Epithelial cell of proximal tubule (primary cell): ENCODE data around the gene MYZAP. TPM values are rescaled to one million over a fixed set of nuclear protein-coding genes. Genes with fewer than 3 reads are reported as not detected.

Source experiments
- DNase-seq: peaks from one replicate; pipeline ENCODE4 v3.0.0-alpha.2; 2011; ENCODE audit warnings: low read depth
- H3K4me3 ChIP-seq: 2 replicates; pipeline ENCODE4 v1.5.1; 2011; ENCODE audit warnings: low read depth, mild to moderate bottlenecking, low read length
- total RNA-seq: library from RNA; depleted of rRNA; stranded (reverse); fragments of >200 nt; gene quantifications from 2 replicates; pipeline ENCODE4 v1.2.3, GENCODE V29; 2015
- TF ChIP-seq, protein P1 (sequence below): conservative IDR thresholded peaks from 2 replicates; pipeline ENCODE4 v1.5.1; 2012; ENCODE audit warnings: low read depth, mild to moderate bottlenecking, low read length

Gene MYZAP
- total RNA-seq, 1 donor from 2014 or later: 0.06 TPM

DNA sequence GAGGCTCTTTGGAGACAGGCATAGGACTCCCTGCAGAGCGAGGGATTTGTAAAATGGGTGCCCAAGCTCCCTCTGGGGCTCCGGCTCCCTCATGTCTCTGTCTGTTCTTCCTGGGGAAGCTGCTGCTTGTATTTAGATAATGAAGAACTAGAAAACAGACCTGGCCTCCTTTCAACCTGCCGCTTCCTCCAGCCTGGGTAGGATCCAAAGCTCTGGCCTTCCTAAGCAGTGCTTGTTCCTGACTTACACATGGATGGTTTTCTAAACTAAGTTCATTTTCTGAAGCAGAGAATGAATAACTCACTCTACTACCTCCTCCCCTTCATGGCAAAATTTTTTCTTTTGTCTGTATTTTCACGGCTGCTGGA is 36.9 kb upstream of the MYZAP start:
- DNase-seq: no peak
- TF ChIP-seq, protein P1, sequence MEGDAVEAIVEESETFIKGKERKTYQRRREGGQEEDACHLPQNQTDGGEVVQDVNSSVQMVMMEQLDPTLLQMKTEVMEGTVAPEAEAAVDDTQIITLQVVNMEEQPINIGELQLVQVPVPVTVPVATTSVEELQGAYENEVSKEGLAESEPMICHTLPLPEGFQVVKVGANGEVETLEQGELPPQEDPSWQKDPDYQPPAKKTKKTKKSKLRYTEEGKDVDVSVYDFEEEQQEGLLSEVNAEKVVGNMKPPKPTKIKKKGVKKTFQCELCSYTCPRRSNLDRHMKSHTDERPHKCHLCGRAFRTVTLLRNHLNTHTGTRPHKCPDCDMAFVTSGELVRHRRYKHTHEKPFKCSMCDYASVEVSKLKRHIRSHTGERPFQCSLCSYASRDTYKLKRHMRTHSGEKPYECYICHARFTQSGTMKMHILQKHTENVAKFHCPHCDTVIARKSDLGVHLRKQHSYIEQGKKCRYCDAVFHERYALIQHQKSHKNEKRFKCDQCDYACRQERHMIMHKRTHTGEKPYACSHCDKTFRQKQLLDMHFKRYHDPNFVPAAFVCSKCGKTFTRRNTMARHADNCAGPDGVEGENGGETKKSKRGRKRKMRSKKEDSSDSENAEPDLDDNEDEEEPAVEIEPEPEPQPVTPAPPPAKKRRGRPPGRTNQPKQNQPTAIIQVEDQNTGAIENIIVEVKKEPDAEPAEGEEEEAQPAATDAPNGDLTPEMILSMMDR: no peak
- H3K4me3 ChIP-seq: no peak overlapping the region

DNA sequence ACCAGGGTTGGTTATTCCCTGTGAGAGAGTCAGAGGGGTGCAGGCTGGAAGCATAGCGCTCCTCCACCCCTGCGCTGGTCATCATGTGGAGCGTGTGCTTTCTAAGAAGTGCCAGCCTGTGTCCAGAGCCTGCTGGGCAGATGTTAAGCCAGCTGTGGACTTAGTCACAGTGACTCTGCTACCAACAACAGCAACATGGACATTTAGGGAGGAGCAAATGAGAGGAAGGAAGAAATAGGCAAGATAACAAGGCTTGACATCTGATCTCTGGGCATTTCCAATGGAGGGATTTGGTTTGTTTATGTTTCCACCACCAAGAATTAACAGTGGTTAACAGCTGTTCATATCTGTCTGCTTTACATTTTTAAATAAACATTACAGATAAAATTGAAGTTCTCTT is 36.4 kb upstream of the MYZAP start:
- no peak for DNase-seq
- no peak overlapping the region for H3K4me3 ChIP-seq
- TF ChIP-seq, protein P1: no peak

DNA sequence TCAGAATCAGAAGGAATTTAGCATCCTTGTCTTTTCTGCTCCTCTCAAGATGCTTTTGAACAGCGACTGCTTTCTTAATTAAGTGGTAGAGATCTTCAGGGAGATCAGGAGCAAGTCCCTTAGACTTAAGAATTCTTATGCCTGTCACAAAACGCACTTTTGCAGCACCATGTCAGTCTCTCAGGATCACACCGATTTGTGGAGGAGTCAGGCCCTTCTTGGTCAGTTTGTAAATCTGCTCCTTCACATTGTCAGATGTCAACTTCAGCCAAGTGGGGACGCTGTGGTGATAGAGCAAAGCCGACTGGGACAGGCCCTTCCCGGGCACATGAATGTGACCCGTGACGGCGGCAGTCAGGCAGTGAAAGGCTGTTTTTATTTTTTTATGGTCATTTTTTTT is 35.7 kb upstream of the MYZAP start:
- no peak overlapping the region for H3K4me3 ChIP-seq
- TF ChIP-seq, protein P1: no peak
- DNase-seq: no peak

DNA sequence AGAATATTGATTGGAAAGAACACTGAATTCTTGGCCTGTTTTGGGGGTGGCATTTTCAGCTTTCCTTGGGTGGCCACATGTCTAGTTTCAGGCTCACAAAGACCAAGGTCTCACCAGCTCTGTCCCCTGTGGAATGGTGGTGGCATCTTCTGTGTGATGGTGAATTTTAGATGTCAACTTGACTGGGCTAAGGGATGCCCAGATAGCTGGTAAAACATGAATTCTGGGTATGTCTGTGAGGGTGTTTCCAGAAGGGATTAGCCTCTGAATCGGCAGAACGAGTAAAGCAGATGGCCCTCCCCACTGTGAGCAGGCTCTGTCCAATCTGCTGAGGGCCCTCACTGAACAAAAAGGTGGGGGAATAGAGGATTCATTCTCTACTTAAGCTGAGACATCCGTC is 34.4 kb upstream of the MYZAP start:
- TF ChIP-seq, protein P1: no peak
- DNase-seq: no peak

DNA sequence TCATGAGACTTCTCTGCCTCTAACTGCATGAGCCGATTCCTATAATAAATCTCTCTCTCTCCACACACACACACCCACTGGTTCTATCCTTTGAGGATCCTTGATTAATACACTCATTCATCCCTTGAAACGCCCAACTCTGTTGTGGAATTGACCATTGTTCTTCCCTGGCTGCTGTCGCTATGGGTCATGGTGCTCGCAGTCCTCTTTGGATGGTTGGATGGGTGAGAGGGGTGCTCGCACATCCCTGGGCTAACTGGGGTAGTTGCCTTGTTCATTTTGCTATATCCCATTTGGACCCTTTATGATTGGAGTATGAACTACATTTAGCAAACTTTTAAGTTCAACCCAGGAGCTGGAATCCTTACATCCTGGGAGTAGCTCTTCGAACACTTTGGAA is 33.9 kb upstream of the MYZAP start:
- TF ChIP-seq, protein P1: no peak
- no peak for DNase-seq
- no peak overlapping the region for H3K4me3 ChIP-seq

More for the DNA sequence above, 34.4 kb upstream of the MYZAP start:
- H3K4me3 ChIP-seq: no peak overlapping the region

DNA sequence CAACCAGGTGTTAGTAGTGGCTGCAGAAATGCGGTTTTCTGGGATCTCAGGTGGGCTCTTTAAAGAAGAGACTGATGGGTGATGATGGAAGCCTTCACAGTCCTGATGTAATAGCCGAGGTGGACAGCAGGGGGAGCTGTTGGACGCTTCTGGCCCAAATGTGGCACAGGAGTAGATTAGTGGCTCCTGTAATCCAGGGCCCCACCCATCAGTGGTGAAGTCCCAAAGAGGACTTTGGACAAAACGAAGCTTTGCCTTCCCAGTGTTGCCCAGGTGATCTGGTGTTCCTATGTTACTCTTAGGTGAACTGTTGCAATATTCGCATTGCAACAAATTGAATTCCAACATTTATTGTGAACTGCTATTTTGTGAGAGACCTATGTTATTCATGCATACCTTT is 31.8 kb upstream of the MYZAP start:
- DNase-seq: no peak
- TF ChIP-seq, protein P1: peak; percentile 91
- no peak overlapping the region for H3K4me3 ChIP-seq

DNA sequence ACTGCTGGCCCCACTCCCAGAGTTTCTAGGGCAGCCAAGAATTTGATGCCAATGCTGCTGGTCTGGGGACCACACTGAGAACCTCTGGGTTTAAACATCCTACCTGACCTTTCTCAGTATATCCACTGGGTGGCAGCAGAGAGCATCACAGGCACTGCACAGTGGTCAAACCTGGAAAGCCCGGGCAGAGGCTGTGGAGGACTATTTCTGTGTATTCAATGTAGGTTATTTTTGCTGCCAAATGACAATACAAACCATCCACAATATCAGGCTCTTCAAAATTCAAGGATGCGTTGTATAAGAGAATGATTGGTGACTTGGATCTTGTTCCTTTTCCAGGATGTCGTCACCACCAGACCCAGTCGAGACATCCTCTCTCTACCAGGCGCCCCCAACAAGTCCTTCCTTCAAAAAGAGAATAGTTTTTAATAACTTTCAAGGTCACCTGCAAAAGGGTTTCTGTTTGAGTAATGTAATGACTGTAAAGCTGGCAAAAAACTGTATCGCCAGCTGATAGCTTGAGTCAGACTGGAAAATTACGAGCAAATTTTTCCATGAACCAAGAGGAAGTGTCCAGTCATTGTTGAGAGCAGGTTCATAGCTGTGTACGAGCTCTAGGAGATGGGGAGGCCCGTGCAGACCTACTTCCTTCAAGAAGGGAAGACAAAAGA is 30.5 kb upstream of the MYZAP start:
- TF ChIP-seq, protein P1: peak; percentile 96
- no peak overlapping the region for H3K4me3 ChIP-seq
- no peak for DNase-seq
